Inflammatory macrophage (primary cell): Measurements from ENCODE around the gene LPAR3.
A peak's percentile ranks its signal among the peaks of the same experiment; 100 is the strongest.

Source experiments
- DNase-seq, 2 donors: peaks; one replicate each; pipeline ENCODE4 v3.0.0-alpha.2; 2020 to 2022

Gene LPAR3

GRCh38 chr1:84823991-84824390 is 69.0 kb downstream of the LPAR3 start:
- DNase-seq, result no peak

GRCh38 chr1:84823511-84823910 is 69.5 kb downstream of the LPAR3 start:
- DNase-seq, result no peak

DNA sequence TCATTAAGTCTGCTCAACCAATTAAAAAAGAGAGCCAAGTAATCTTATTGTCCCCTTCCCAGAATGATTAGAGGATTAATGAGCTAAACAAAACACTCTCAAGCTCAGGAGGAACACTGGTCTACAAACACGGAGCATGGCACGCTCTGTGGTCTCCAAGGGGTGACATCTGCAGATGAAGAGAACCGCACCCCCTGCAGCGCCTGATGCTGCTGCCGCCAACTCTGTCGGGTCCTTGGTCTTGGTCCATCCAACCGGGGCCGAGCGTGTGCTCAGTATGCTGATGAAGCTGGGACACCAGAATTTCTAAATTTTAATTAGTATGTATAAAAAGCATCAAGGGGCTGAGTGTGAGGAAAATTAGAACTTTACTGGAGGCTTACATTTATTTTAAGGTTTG is 82.7 kb downstream of the LPAR3 start:
- DNase-seq, result no peak

DNA sequence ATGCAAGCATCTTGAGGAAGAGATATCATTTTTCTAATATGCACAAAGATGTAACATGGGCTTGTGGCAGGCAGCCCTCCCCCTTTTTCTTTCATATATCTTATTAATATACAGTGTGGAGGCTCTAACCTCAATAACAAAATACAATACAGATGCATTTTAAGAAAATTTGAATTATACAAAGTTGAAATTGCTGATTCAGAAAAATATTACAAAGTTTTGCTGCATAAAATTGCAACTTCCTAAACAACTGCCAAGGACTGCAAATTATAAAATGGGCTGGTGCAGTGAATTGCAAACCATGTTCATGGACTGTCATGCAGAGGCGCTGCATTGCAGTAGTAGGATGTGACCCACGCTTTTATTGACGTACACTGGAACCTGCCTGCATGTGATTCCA is 84.0 kb downstream of the LPAR3 start:
- no peak for DNase-seq

DNA sequence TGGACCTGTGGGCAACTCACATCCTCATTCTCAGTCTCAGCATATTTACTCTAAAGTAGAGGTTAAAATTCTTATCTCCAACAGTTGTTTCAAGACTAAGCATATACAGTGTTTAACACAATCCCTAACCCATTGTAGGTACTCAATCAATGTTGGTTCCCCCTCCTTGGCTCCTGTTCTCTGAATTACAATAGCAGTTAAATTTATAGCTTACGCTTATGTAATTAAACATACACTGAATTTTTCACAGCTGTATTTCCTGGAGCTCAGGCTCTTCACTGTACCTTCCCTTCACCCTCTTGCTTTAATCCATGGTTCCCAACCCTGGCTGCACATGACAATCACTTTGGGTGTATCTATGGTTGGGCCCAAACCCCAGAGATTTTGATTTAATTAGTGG is 89.4 kb downstream of the LPAR3 start:
- DNase-seq, result no peak

DNA sequence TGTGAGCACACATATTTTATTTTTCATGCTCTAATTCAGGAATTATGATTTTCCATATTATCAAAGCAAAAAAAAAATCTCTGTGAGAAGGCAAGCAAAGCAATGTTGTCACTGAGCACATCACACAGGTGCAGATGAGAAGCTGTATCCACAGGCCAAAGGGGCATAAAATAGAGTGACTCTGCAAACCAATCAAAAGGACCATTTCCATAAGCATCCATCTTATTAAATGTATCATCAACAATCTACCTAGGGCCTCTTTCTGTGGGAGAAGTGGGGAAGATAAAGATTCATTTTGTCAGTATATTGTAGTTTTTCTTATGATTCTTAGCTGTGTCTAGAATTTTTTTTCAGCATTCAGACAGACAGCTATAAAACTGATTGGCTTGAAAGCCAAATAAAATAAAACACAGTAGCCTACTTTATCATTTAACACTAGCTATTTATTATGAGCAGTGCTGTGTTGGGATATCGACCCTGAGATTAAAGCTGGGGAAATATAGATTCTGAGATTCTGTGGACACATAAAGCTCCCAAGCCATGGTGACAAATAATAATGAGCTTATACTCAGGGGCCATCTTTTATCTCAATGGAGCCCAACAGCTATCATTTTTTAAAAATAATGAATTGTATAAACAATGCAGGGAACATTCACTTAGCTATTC is 90.3 kb downstream of the LPAR3 start:
- no peak for DNase-seq

- DNase-seq, result no peak
These were observed 92.6 kb downstream of the LPAR3 start for GRCh38 chr1:84800090-84801073.

GRCh38 chr1:84797603-84798002 is 95.4 kb downstream of the LPAR3 start:
- DNase-seq, result no peak

- DNase-seq, result peak; percentile 28 to 49
These were observed 96.9 kb downstream of the LPAR3 start for GRCh38 chr1:84795966-84796600.

- DNase-seq, result no peak
These were observed 97.8 kb downstream of the LPAR3 start for GRCh38 chr1:84795213-84795612.

DNA sequence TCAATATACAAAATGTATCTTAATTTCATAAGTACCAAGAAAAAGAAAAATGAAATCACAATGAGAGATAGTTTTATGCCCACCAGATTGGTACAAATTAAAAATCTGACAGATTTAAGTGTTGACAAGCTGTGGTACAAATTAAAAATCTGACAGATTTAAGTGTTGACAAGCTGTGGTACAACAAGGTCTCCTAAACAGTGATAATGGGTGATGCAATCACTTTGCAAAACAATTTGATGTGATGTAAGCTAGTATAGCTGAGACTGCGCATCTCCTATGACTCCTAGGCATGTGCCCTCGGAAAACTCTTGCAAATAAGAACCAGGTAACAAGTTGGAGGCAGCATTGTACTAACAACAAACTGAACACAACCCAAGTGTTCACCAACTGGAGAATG is 100.6 kb downstream of the LPAR3 start:
- DNase-seq, result no peak

DNA sequence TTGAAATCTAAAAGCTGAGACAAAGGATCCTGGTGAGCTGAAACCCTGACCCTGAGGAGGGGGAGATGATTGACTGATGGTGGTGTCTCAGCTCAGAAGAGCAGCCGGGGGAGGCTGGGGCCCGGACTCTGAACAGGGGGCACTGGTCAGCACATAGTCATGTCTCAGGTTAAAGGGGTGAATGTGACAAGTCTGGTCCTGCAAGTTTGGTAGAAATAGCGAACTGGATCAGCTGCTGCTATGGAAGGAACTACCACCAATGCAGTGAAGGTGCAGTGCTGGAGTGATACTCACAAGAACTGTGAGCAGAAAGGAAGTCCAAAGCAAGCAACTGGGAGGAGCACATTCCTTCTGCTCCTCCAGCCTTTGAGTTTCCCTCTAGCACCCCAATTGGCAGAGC is 104.0 kb downstream of the LPAR3 start:
- DNase-seq, result no peak

DNA sequence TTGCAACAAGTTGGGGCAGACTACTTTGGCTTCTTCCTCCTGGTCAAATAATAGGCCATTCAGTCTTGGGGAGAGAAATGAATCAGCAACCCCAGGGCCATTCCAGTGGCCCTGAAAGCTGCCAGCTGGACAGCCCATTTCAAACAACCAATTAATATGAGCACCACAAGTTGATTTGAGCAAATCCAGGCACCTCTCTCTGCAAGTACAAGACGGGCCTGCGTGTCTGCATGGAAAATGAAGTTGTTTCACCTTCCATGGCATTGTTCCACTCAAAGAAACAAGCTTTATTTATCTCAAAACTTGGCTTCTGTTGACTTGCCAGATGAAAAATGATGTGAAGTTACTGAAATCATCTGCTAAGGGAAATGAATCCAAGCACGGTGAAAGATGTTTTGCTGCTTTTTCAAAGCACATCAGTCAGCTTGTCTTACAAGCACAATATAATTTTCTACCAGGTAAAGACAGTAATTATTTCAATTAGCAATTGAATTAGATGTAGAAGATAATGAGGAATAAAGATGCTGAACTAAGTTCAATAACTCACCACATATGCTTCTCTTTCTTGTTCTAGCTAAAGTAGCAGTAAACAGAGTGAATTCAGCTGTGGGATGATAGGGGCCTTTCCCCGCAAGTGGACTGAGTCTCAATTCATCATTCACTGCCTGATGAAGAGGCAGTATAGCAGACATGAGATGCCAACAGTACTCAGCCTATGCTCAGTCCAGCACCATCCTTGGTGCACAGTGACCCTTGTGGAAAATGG is 107.6 kb downstream of the LPAR3 start:
- DNase-seq, result no peak

- DNase-seq, result no peak
These were observed 110.1 kb downstream of the LPAR3 start for GRCh38 chr1:84782881-84783280.

GRCh38 chr1:84781946-84782771 is 110.8 kb downstream of the LPAR3 start:
- DNase-seq, result peak; percentile 50 to 61

DNA sequence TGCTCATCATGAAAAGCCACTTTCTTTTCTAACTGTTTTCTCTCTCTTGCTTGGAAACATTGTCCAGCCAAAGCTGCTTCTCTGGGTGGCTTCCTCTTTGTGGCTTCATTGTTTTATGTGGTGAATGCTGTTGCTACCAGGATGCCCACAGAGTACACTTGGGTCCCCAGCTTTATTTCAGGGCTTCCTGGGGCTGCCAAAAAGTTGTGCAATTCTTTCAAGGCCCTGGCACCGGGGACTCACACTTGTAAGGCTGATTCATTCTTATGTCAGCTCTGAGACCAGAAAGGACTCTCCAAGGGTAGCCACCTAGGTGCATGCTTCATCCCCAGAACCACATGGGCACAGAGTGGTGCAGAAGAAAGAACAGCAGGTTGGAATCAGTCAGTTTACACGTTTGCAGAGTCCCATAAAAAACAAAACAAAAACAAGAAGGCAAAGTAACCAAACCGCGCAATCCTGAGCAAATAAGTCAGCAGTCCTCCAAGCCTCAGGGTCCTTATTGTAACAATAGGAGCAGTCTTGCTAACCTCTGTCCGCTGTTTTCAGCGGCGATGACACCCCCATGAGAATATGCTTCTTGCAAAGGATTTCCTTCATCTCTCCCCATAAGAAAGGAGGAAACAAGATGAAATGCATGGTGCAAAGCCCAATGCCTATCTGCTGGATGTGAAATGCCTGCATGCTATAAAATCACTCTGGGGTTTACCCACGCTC is 112.8 kb downstream of the LPAR3 start:
- DNase-seq, result peak in 1 of 2 donors; percentile 30

DNA sequence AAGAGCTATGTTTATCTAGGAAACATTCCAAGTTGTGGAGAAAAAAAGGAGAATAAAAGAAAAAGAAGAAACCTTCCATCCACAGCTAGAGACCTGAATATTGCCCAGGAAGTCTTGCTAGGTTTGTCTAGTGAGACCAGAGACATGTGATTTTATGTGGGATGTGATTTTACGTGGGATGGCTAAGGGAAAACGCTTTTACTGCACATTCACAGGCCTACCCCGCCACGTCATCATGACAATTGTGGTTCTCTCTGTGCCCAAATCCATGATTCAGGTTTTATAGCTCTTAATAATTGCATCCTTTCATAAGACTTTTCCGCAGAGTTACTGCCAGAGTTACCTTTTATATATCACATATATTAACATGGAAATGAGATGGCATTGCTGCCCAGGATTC is 116.4 kb downstream of the LPAR3 start:
- DNase-seq, result peak in 1 of 2 donors; percentile 14

- DNase-seq, result no peak
These were observed 117.5 kb downstream of the LPAR3 start for GRCh38 chr1:84775535-84775920.

DNA sequence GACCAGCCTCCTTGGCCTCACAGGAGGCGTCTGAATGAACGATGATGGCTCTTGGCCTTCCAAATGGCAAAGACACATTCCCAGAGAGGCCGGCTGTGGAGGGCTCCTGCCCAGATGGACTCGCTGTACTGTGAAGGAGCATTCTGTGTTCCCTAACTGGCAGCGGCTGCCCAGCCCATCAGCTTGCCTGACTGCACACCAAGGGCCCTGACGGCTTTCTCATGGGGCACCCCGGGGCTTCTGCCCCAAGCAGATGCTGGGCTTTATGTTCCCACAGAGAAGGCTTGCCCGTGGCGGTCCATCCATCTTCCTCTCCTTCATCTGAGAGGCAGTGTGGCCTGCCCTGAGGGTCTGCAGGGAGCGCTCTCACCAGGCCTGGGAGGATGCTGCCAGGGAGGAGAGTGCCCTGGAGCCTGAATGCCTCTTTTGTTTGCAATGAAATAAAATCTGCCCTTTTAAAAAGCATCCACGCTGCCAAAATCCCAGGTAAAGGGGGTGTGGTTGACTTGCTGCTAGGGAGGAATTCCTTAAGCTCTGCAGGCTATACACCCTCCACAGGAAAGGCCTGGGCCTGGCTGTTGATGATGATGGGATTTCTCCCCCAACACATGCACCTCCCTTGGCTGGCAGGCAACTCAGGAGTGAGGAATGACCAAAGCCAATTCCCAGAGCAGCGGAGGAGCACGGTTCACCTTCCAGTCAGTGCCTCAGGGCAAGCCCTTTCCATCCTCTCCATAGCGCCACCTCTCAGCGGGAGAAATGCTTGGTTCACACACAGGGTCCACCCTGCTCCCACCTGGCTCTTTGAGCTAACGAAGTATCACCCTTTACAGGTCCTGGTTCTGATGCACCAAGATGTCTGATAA is 118.1 kb downstream of the LPAR3 start:
- no peak for DNase-seq

DNA sequence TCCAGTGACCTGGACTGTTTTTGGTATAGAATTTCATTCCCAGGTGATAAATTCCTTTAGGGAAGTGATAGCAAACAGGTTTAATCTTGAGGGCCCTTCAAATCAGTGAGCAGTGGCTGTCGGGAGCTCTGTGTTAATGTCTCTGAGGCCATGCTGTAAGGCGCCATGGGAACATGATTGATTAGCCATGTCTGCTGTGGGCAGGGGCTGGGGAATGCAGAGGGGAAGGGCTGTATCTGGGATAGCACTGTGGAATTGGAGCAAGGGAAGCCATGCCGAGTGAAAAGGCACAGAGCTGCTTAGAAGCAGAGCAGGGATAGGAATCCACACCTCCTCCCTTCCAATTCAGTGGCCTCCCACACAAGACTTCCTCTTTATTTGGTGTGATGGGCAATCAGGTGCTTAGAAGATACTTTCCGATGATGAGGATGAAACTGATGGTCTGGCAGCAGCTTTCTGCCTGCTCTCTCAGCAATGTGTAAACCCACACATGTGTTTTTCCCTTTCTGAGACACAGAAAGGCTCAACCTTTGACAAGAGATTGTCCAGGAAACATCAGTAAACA is 119.0 kb downstream of the LPAR3 start:
- no peak for DNase-seq
